SH-SY5Y (cell line): ENCODE data around the gene KRT31.

Experiments used
- GATA2 ChIP-seq: IDR thresholded peaks from 2 replicates; pipeline ENCODE4 v1.6.1; 2011; ENCODE audit warnings: mild to moderate bottlenecking, low read depth, low read length
- GATA3 ChIP-seq: IDR thresholded peaks from 2 replicates; pipeline ENCODE4 v1.6.1; 2011; ENCODE audit warnings: low read depth, mild to moderate bottlenecking, low read length, moderate library complexity

DNA sequence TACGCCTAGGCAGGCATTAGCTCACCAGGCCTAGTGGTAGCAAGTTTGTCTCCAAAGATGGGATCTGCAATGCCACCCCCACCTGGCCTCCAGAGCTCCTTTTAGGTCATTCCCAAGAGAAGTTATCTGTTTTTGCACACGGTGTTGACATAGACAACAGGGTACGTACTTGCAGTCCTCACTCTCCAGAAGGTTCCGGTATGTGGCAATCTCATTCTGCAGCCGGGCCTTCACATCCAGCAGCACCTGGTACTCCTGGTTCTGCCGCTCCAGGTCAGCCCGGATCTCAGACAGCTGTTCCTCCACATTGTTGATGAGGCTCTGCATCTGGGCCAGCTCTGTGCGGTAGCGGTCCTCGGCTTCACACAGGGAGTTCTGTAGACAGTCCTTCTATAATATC is 9.8 kb upstream of the KRT31 start:
- TF ChIP-seq GATA3 = no peak
- no peak for TF ChIP-seq GATA2
